ENCODE results near the gene POLR3A. TPM values are rescaled to one million over a fixed set of nuclear protein-coding genes. Genes with fewer than 3 reads are reported as not detected.
"Not testable (repeated sequence)": the region's sequence is repeated elsewhere in the genome, so short reads cannot be mapped to it uniquely, and the experiment has no call there.

The POLR3A gene
- total RNA-seq, result 13.7 TPM
- long read RNA-seq, full-length matches to known transcripts, result 1 of 18 reads
- long read RNA-seq, partial matches to known transcripts, result 13 of 18 reads
- long read RNA-seq, other reads (novel, unspliced or antisense), result 4 of 18 reads

GRCh38 chr10:78029269-78030226 is at the start of gene POLR3A:
Gene POLR3A (minus strand): TSS chr10:78029515. CDS start chr10:78029407, 108 bp downstream.
- intact Hi-C loops (cut with DNase I), result no loop called here
- Histone ChIP-seq H3K36me3 (peaks cover 17% of the 10 kb centered on the region), H3K9me3 (no peaks in the 10 kb centered on the region), H3K27me3 (no peaks in the 10 kb centered on the region), H3K4me1 (peaks cover 20% of the 10 kb centered on the region), H3K27ac (peak within 1 kb of the TSS; percentile 65), H3K4me3 (peak within 1 kb of the TSS; percentile 96)
- peak; percentile 71 for TF ChIP-seq CTCF (IDR thresholded peaks at IDR 0.05)
- peak; percentile 97 for DNase-seq
- ATAC-seq, result peak; percentile 87

DNA sequence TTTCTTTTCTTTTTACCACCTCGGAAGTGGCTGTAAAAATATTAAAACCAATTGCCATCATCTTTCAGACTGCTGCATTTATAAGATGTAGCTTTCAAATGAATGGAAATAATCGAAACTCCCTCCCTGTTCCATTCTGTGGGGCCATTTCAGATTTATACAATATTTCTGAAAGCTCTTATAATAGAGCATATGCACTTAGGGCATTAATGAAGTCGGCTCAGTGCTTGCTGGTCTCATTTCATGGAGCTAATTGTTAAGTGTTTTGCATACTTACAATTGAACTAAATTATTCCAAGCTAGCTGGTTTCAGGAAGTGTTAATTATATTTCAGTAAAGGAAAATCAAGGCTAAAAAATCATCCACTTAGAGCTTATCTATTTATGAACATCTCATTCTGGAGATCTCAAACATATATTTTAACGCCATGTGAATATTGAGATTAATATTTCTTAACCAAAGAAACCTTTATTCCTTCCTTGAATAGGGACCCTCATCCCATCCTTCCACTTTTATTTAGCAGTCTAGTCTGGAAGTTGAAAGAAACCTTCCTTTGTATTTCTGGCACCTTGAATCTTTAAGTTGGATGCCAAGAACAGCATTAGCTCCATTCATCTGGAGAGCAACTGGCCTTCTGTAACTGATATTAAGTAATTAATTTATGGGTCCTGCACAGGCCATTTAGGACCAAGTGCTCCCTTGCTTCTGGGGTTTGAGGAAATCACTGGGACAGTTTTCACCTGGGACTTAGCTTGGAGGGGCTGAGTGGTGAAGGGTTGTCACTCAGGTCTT is 49.4 kb upstream of the POLR3A start:
- no peaks in the 10 kb centered on the region for H3K9me3 ChIP-seq
- no peaks in the 10 kb centered on the region for H3K36me3 ChIP-seq
- no peaks in the 10 kb centered on the region for H3K27me3 ChIP-seq
- ATAC-seq, result no peak
- no peak overlapping the region for H3K4me3 ChIP-seq
- H3K27ac ChIP-seq, result no peak overlapping the region
- DNase-seq, result no peak
- H3K4me1 ChIP-seq, result no peaks in the 10 kb centered on the region
- intact Hi-C loops (cut with DNase I), result no loop called here
- TF ChIP-seq CTCF (IDR thresholded peaks at IDR 0.05), result no peak

- H3K27me3 ChIP-seq; H3K4me1 ChIP-seq; H3K9me3 ChIP-seq; H3K27ac ChIP-seq; H3K36me3 ChIP-seq; H3K4me3 ChIP-seq; ATAC-seq; intact Hi-C loops (cut with DNase I): not testable (repeated sequence)
- DNase-seq, result peak; percentile 48
Observed at GRCh38 chr10:78075806-78076205, 46.5 kb upstream of the POLR3A start.

DNA sequence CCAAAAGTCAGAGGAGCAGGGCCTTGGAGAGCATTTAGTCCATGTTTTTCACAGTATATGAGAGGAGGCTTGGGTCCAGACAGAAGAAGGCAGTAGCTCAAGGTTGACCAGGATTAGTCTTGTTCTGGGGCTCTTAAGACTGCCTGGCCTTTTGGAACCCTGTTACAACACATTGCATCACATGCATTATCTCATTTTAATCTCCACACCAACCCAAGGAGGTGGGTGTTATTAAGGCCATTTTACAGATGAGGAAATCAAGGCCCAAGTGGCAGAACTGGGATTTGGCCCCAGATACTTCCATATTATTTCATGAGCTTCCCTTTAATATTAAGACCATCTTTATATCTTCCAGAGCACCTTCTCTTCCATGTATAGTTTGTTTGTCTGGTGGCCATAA is 43.2 kb upstream of the POLR3A start:
- ATAC-seq, result no peak
- no peak overlapping the region for H3K27ac ChIP-seq
- H3K4me3 ChIP-seq, result no peak overlapping the region
- no peaks in the 10 kb centered on the region for H3K36me3 ChIP-seq
- H3K4me1 ChIP-seq, result no peaks in the 10 kb centered on the region
- intact Hi-C loops (cut with DNase I), result no loop called here
- no peaks in the 10 kb centered on the region for H3K27me3 ChIP-seq
- no peaks in the 10 kb centered on the region for H3K9me3 ChIP-seq
- no peak for DNase-seq
- TF ChIP-seq CTCF (IDR thresholded peaks at IDR 0.05), result no peak

DNA sequence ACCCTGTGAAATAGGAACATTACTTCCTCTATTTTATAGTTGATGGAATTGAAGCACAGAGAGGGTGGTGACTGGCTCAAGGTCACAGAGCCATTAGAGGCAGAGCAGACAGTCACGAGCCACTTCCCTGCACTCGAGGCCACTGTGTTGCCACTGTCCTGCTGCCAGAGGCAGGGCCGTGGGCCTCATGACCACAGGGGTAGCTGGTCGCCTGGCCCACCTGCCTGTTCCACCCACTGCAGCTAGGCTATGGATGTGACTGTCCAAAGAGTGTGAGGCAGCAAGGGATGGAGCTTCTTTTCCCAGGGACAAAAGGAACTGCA is 42.5 kb upstream of the POLR3A start:
- Histone ChIP-seq H3K27ac (no peak overlapping the region), H3K36me3 (no peaks in the 10 kb centered on the region), H3K27me3 (no peaks in the 10 kb centered on the region), H3K4me1 (no peaks in the 10 kb centered on the region), H3K9me3 (no peaks in the 10 kb centered on the region), H3K4me3 (no peak overlapping the region)
- no peak for DNase-seq
- ATAC-seq, result no peak
- TF ChIP-seq CTCF (IDR thresholded peaks at IDR 0.05), result no peak
- intact Hi-C loops (cut with DNase I), result no loop called here
